OCI-M2 (cell line): ENCODE results near the gene PCDHGB5.
"Not testable (repeated sequence)": the region's sequence is repeated elsewhere in the genome, so short reads cannot be mapped to it uniquely, and the experiment has no call there.

Experiments
- DNase-seq: peaks from one replicate; lab custom pipeline; 2025; ENCODE audit not compliant: unreplicated experiment; lab: John Stamatoyannopoulos, UW

PCDHGB5 gene

DNA sequence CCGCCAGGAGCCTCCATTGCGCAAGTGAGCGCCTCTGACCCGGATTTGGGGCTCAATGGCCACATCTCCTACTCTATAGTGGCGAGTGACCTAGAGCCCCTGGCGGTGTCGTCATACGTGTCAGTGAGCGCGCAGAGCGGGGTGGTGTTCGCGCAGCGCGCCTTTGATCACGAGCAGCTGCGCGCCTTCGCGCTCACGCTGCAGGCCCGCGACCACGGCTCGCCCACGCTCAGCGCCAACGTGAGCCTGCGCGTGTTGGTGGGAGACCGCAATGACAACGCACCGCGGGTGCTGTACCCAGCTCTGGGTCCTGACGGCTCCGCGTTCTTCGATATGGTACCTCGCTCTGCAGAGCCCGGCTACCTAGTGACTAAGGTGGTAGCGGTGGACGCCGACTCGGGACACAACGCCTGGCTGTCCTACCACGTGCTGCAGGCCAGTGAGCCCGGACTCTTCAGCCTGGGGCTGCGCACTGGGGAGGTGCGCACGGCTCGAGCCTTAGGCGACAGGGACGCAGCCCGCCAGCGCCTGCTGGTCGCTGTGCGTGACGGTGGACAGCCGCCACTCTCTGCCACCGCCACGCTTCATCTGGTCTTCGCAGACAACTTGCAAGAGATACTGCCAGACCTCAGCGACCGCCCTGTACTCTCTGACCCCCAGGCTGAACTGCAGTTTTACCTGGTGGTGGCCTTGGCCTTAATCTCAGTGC is 12.0 kb downstream of the PCDHGB5 start:
- no peak for DNase-seq

- DNase-seq, result no peak
Measured at GRCh38 chr5:141411575-141411974, 13.8 kb downstream of the PCDHGB5 start.

DNA sequence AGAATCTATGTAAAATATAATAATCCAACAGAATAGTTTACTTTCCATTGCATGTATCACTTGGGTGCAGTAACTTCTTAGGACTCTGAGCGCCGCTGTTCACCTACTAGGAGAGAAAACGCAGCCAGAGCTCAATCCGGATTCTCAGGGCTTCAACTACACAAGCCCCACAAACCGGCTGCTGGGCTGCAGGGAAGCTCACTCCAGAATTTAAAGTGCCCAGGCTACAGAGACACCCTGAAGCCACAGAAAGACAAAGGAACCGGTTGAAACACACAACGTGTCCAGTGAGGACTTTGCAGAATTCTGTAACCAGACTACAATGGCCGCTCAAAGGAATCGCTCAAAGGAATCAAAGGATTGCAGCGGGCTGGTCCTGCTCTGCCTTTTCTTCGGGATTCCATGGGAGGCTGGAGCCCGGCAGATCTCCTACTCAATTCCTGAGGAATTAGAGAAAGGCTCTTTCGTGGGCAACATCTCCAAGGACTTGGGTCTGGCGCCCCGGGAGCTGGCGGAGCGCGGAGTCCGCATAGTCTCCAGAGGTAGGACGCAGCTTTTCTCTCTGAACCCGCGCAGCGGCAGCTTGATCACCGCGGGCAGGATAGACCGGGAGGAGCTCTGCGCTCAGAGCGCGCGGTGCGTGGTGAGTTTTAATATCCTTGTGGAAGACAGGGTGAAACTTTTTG is 15.2 kb downstream of the PCDHGB5 start, which contains the start of gene PCDHGA10:
Gene PCDHGA10 (plus strand): TSS at position 134 of the 686 bp plus-strand sequence. CDS start 189 bp downstream, at position 323.
- DNase-seq, result peak; percentile 18

GRCh38 chr5:141413540-141414069 is 15.9 kb downstream of the PCDHGB5 start:
- DNase-seq, result no peak

- DNase-seq, result not testable (repeated sequence)
Measured at GRCh38 chr5:141414548-141415274, 17.0 kb downstream of the PCDHGB5 start.

DNA sequence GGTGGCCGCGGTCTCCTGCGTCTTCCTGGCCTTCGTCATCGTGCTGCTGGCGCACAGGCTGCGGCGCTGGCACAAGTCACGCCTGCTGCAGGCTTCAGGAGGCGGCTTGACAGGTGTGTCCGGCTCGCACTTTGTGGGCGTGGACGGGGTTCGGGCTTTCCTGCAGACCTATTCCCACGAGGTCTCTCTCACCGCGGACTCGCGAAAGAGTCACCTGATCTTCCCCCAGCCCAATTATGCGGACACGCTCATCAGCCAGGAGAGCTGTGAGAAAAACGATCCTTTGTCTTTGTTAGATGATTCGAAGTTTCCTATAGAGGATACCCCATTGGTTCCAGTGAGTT is 17.5 kb downstream of the PCDHGB5 start:
- DNase-seq, result not testable (repeated sequence)

DNA sequence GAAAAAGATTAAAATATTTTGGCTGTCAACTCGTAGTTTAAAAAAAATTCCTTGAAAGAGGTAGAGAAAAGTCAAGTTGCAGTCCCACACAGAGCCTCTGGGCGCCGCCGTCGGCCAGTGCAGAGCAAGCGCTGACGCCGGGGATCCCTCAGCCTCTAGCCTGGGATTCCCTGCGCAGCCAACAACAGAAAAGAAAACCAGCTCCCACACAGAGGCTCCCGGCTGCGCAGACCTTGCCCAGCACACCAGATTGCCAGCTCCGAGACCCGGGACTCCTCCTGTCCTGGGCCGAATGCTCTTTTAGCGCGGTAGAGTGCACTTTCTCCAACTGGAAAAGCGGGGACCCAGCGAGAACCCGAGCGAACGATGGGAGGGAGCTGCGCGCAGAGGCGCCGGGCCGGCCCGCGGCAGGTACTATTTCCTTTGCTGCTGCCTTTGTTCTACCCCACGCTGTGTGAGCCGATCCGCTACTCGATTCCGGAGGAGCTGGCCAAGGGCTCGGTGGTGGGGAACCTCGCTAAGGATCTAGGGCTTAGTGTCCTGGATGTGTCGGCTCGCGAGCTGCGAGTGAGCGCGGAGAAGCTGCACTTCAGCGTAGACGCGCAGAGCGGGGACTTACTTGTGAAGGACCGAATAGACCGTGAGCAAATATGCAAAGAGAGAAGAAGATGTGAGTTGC is 19.9 kb downstream of the PCDHGB5 start, which contains the start of gene PCDHGB7:
Gene PCDHGB7 (plus strand): TSS at position 184 of the 679 bp plus-strand sequence. CDS start 183 bp downstream, at position 367.
- DNase-seq, result not testable (repeated sequence)

DNA sequence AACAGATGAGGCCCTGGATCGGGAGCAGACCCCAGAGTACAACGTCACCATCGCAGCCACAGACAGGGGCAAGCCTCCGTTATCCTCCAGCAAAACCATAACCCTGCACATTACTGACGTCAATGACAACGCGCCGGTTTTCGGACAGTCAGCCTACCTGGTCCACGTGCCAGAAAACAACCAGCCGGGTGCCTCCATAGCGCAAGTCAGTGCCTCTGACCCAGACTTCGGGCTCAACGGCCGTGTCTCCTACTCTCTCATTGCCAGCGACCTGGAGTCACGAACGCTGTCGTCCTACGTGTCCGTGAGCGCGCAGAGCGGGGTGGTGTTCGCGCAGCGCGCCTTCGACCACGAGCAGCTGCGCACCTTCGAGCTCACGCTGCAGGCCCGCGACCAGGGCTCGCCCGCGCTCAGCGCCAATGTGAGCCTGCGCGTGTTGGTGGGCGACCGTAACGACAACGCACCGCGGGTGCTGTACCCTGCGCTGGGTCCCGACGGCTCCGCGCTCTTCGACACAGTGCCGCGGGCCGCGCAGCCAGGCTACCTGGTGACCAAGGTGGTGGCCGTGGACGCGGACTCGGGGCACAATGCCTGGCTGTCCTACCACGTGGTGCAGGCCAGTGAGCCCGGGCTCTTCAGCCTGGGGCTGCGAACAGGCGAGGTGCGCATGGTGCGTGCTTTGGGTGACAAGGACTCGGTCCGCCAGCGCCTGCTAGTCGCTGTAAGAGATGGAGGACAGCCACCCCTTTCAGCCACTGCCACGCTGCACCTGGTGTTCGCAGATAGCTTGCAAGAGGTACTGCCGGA is 21.5 kb downstream of the PCDHGB5 start:
- no peak for DNase-seq

GRCh38 chr5:141420855-141421488 is 23.2 kb downstream of the PCDHGB5 start, which contains the start of gene PCDHGA11:
PCDHGA11 (plus strand) TSS chr5:141421051; CDS start chr5:141421228, 177 bp downstream.
- DNase-seq, result no peak

DNA sequence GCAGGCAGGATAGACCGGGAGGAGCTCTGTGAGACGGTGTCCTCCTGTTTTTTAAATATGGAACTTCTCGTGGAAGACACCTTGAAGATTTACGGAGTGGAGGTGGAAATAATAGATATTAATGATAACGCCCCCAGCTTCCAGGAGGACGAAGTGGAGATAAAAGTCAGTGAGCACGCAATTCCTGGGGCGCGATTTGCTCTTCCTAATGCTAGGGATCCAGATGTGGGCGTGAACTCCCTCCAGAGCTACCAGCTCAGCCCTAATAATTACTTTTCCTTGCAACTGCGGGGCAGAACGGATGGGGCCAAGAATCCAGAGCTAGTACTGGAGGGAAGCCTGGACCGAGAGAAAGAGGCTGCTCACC is 23.7 kb downstream of the PCDHGB5 start:
- no peak for DNase-seq

DNA sequence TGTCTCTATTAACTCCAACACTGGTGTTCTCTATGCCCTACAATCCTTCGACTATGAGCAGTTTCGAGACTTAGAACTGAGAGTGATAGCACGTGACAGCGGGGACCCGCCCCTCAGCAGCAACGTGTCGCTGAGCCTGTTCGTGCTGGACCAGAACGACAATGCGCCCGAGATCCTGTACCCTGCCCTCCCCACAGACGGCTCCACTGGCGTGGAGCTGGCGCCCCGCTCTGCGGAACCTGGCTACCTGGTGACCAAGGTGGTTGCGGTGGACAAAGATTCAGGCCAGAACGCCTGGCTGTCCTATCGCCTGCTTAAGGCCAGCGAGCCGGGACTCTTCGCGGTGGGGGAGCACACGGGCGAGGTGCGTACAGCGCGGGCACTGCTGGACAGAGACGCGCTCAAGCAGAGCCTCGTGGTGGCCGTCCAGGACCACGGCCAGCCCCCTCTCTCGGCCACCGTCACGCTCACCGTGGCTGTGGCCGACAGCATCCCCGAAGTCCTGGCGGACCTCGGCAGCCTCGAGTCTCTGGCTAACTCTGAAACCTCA is 25.1 kb downstream of the PCDHGB5 start:
- no peak for DNase-seq

DNA sequence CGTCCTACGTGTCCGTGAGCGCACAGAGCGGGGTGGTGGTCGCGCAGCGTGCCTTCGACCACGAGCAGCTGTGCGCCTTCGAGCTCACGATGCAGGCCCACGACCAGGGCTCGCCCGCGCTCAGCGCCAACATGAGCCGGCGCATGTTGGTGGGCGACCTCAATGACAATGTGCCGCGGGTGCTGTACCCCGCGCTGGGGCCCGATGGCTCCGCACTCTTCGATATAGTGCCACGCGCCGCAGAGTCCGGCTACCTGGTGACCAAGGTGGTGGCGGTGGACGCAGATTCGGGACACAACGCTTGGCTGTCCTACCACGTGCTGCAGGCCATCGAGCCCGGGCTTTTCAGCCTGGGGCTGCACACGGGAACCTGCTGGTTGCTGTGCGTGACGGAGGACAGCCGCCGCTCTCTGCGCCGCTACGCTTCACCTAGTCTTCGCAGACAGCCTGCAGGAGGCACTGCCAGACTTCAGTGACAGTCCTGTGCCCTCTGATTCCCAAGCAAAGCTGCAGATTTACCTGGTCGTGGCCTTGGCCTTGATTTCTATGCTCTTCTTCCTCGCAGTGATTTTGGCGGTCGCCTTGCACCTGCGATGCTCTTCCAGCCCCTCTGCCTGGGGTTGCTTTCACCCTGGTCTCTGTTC is 30.2 kb downstream of the PCDHGB5 start:
- DNase-seq, result no peak

DNA sequence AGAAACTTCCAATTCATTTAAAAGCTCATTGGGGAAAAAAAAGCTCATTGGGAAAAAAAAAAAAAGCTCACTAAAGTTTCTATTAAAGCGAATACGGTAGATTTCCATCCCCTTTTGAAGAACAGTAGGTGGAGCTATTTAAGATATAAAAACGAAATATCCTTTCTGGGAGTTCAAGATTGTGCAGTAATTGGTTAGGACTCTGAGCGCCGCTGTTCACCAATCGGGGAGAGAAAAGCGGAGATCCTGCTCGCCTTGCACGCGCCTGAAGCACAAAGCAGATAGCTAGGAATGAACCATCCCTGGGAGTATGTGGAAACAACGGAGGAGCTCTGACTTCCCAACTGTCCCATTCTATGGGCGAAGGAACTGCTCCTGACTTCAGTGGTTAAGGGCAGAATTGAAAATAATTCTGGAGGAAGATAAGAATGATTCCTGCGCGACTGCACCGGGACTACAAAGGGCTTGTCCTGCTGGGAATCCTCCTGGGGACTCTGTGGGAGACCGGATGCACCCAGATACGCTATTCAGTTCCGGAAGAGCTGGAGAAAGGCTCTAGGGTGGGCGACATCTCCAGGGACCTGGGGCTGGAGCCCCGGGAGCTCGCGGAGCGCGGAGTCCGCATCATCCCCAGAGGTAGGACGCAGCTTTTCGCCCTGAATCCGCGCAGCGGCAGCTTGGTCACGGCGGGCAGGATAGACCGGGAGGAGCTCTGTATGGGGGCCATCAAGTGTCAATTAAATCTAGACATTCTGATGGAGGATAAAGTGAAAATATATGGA is 32.8 kb downstream of the PCDHGB5 start, which contains the start of gene PCDHGA12:
Gene PCDHGA12 (plus strand): TSS at position 176 of the 782 bp plus-strand sequence. CDS start 253 bp downstream, at position 429.
- no peak for DNase-seq

- no peak for DNase-seq
Measured at GRCh38 chr5:141431286-141431685, 33.5 kb downstream of the PCDHGB5 start.

- DNase-seq, result not testable (repeated sequence)
Measured at GRCh38 chr5:141432308-141432707, 34.6 kb downstream of the PCDHGB5 start.

DNA sequence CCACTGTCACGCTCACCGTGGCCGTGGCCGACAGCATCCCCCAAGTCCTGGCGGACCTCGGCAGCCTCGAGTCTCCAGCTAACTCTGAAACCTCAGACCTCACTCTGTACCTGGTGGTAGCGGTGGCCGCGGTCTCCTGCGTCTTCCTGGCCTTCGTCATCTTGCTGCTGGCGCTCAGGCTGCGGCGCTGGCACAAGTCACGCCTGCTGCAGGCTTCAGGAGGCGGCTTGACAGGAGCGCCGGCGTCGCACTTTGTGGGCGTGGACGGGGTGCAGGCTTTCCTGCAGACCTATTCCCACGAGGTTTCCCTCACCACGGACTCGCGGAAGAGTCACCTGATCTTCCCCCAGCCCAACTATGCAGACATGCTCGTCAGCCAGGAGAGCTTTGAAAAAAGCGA is 35.0 kb downstream of the PCDHGB5 start:
- not testable (repeated sequence) for DNase-seq

- no peak for DNase-seq
Measured at GRCh38 chr5:141434006-141434405, 36.3 kb downstream of the PCDHGB5 start.

- no peak for DNase-seq
Measured at GRCh38 chr5:141437221-141437620, 39.5 kb downstream of the PCDHGB5 start.
